NCI-H748 treated with DMSO at 0.1 percent for 48 hours (cell line): ENCODE results near the gene CYBA.
"Not testable (repeated sequence)": the region's sequence is repeated elsewhere in the genome, so short reads cannot be mapped to it uniquely, and the experiment has no call there.

Source experiments
- DNase-seq: peaks from one replicate; lab custom pipeline; 2025; lab: John Stamatoyannopoulos, UW

Gene CYBA

DNA sequence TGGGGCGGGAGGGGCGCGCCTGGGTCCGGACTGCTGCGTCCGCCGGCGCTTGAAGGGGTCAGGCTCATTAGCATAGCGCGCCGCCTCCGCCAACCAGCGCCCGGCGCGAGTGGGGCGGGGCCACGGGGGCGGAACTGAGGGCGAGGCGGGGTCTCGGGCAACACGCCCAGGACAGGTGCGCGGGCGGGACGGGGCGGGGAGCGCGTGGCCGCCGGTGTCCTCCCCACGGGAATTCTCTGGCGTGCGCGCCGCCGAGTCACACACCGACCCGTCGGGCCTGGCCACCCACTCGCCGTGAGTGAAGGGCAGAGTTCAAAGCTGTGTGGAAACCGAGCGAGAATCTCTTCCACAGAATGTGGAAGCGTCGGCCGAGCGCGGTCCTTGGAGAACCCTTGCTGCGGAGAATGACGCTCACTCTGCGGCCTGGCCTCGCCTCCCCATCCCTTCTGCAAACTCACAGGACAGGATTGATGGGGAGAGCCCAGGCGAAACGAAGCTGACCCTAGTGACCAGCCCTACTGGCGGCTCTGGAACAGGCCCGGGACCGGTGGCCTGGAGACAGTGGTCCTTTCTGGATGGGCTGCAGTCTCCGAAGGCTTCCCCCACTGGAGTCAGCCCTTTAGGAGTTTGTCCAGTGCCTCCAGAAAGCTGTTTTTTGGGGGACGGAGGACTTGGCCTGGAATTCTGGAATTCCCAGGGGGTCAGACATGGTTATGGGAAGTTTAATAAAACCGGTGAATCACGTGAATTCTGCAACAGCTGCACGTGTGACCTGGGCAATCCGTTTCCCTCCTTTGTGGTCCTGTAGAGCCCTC is 35.8 kb upstream of the CYBA start, which contains the start of gene SNAI3:
SNAI3 (minus strand) TSS at position 69 of the 815 bp plus-strand sequence. CDS start 101 bp downstream, outside the sequence.
- peak; percentile 37 for DNase-seq

DNA sequence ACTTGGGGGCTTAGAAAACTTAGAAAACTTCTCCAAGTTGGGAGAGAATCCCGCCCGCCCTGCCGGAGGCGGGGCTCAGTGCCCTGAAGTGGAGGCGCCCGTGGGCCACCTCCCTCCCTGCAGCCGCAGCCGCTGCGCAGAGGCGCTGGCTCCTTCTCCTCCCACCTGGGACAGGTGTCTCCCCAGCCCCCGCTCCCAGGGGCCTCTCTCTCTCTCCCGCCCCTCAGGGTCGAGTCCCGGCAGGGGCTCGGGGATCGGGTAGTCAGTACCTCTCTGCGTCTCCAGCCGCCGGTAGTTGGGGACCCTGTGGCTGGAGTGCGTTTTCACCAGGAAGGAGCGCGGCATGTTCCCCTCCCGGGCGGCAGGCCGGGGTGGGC is 35.2 kb upstream of the CYBA start:
- DNase-seq, result no peak

DNA sequence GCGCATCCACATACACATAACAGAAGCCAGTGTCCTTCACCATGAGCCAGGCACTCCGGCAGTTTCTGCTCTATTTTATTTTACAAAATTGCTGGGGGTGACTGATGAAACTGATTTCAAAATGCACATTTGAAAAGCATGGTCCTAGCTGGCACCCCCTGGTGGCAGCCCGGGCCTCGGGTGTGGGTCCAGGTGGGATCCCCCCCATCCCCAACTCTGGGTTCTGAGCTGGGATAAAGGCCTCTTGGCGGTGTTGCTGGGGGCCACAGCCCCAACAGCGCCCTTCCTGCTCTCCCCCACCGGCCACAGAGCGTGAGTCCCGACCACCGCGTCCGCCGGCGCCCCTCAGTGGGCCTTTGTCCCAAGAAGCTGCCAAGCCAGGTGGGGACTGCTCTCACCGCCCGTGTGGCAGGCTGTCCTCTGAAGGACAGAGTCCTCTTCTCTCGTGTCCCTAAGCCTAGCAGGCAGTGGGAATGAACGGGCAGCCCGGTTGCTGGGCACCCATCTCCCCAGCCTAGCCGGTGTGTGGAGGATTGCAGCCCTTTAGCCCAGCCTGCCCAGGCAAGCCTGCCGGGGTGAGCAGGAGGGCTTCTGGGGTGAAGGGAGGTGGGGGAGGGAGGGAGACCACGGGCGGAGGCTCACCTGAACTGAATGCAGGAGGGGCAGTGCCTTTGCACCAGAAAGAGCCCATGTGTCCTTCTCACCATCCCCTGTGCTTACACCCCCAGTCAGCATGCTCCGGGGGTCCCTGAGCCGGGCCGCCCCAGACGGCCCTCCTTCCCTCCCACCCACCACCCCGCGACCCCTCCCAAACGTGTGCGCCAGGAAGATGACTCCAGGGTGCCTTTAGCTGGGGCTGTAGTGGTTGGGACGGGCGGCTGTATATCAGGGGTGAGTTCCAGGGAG is 34.6 kb upstream of the CYBA start:
- DNase-seq, result no peak

DNA sequence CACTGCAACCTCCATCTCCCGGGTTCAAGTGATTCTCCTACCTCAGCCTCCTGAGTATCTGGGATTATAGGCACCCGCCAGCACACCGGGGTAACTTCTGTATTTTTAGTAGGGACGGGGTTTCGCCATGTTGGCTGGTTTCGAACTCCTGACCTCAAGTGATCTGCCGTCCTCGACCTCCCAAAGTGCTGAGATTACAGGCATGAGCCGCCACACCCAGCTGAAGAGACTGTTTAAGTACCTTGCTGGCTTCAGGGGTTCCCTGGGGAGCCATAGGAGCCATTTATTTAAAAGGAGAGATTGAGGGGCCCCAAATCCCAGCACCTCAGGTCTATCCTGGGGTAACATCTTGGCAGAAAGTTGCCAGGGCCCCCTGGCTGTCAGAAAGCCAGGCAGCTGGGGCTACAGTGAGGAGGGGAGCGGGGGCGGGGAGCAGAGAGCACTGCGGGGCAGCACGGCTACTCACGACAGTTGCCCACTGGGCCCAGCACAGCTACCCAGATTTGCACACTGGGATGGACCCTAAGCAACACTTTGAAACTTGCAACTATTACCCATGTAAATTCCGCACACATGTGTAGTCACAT is 33.8 kb upstream of the CYBA start:
- DNase-seq, result no peak

DNA sequence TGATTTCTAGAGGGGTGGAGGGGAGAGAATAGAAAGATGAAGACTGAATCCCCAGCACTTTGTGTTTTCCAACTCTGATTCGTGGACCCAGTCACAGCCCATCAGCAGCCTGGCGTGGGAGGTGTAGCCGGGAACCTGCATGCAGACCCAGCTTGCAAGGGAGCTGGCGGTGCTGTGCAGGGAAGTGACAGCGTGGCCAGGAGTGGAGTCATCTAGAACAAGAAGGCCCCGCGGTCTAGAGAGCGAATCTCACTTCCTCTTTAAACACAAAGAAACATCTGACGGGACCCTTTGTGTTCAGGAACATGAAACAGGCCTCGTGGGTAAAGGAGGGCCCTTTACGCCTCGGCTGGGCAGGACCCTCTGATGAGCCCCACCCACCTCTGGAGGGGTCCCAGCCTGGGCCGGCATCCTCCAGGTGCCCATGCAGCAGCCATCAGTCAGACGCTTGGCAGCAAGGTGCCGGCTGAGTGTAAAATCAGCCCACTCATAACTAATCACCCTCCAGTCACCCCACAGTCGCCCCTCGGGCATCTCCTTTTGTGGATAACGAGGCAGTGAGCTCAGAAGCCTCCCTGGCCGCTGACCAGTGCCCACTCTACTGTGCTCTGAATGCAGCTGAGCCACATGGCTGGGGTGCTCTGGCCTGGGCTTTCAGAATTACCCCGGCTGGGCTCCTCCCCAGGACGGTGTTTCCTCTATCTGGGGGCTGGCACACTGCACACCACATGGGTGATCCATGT is 31.0 kb upstream of the CYBA start:
- no peak for DNase-seq

DNA sequence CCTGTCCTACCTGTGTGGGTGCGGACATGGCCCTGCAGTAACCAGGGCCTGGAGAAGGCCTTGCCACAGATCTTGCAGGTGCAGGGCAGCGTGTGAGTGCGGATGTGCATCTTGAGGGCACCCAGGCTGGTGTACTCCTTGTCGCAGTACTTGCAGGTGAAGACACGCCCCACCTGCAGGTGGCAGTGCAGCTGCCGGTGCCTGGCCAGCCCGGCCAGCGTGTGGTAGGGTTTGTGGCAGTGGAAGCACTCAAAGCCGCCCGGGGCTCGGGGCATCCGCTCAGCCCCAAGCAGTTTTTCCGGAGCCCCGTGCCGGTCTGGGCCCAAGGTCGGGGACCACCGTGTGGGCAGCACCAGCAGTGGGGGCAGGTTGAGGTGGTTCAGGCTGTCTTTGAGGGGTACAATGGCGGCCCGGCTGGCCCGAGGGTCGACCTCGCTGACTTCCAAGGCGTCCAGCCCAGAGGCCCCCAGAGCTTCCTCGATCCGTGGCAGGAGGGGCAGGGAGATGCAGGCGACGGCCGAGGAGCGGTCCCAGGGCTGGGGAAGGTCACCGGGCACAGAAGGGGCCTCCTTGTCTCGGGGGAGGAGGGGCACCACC is 30.3 kb upstream of the CYBA start:
- no peak for DNase-seq

DNA sequence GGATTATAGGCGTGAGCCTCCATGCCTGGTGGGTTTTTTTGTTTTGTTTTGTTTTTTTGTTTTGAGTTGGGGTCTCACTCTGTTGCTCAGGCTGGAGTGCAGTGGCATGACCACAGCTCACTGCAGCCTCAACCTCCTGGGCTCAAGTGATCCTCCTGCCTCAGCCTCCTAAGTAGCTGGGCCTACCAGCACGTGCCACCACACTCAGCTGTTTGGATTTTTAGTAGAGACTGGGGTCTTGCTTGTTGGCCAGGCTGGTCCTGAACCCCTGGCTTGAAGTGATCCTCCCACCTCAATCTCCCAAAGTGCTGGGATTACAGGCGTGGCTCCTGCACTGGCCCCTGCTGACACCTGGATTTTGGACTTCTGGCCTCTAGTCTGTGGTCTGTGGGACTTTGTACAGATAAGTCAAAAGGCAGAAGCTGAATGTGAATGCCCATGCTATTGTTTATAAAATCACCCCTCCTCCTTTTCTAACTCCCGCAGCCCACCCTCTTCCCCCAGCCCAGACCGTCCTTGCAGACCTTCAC is 29.8 kb upstream of the CYBA start:
- DNase-seq, result no peak

DNA sequence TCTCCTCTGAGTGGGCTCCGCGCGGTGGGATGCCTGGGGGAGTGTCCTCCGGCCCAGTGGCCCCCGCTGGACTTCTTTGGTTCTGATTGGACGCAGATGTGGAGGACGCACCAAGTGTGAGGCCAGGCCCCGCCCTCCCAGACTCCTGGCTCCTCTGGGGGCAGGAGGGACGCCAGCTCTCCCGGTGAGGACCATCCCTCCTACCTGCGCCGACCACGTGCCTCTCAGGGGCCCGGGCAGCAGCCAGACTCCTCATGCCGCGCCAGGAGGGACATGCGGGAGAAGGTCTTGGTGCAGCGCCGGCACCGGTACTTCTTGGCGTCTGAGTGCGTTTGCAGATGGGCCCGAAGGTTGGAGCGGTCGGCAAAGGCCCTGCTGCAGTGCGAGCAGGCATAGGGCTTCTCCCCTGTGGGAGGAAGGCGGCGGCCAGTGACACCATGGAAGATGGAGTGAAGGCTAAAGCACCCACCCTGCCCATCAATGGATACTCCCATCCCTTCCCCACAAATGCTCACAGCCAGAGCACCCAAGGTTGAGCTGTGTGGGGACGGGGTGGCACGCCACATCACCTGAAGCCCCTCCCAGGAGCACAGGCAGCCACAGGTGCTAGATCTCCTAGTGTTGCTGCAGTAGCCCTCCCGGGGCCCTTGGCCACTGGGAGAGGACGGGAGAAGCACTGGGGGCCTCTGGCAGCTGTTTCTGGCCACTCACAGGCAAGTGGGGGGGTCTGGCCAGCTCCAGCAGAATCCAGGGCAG is 27.5 kb upstream of the CYBA start:
- DNase-seq, result no peak

DNA sequence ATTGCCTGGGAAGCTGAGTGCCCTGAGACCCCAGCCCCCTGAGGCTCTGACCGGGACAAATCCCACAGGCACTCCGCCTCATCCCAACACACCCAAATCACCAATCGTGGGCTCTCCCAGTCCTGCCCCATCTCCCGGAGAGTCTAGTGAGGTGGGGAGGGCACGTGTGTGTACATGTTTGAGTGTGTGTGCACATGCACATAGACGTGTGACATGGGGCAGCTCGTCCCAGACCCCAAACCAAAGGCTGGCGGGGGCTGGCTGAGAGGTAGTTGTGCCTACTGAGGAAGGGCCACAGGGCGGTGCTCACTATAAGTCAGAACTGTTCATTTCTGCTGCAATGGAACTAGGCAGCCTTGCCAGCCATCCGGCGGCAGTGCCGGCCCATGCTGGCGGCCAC is 26.9 kb upstream of the CYBA start:
- DNase-seq, result no peak

DNA sequence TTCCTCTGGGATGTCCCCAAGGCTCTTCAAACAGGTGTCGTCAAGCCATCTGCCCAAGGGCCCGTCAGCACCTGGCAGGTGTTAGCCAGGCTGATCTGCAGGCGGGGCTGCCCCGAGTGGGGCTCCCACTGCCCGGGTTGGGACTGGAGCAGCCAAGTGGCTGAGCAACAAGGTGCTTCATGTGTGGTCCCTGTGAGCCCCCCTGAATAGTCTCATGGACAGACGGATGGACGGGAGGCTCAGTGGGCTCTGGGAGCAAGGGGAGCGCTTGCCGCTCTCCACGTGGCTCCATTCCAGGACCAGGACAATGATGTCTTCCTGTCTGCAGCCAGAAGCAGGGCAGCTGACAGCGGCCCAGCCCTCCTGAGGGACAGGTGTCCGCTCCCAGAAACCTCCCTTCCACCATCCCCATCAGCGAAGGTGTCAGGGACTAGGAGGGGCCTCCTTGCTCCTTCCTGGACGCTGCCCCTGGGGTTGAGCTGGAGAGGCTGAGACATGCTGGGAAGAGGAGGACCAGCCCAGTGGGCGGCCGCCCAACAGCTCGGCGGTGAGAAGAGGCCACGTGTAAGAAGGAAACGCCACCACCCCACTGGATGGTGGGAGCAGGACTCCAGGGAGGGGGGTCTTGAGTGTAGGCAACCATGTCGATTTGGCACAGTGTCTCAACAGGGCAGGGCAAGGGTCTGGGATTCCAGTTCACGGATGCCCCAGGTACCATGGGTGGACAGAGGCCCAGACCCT is 25.8 kb upstream of the CYBA start:
- no peak for DNase-seq

DNA sequence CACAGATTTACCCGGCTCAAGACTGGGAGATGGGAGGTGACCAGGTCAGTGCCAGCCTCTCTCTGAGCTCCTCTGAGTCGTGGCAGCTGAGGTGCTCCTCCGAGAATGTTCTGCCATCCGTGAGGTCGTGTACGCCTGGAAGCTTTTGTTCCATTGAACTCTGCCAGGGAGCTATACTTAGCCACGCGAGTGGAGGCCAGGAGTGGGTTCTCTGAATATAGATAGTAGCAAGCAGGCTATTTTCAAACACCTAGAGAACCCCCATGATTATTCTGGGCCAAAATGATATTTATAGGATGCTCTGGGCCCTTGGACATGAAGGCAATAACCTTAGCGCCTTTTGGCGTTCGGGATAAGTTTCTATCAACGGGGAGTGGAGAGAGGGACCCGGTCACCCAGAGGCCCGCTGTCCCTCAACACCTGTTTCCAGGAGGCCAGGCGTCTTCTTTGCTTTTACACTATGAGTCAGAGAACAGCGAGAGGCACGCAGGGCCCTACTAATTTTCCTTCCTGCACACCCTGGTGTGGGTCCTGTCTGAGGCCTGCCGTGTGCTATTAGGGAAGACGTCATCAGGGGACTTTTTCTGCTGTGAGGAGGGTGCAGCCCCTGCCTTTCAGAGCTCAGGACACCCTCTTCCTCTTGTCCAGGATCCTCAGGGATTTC is 23.0 kb upstream of the CYBA start:
- DNase-seq, result no peak

DNA sequence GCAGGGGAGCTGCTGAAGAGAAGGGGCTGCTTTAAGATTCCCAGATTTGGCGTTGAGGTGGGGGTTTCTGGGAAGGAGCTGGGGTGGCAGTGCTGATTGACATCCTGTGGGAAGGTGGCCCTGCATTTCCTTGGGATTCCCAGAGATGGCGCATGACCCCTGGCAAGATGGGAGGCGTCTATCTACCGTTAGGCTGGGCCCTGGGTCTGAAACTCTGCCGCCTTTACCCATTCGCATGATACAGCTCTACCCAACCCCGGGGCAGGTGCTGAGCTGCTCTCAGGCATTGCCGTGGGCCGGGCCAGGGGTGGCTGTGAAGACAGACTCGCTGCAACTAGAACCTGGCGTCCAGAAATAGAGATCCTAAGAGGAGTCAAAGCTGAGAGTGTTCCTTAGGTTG is 21.9 kb upstream of the CYBA start:
- DNase-seq, result no peak

DNA sequence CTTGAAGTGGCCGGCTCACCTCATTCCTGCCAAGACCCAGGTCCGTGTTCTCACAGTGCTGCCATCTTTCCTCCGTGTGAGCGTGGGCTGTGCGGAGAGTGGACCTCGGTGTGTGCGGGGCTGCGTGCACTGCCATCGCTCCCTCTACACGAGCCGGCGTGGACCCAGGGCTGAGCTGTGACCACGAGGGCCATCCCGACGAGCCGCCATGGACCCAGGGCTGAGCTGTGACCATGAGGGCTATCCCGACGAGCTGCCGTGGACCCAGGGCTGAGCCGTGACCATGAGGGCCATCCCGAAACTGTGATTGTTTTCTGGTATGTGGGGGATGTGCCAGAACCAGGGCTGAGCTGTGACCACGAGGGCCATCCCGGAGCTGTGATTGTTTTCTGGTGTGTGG is 21.0 kb upstream of the CYBA start:
- no peak for DNase-seq

DNA sequence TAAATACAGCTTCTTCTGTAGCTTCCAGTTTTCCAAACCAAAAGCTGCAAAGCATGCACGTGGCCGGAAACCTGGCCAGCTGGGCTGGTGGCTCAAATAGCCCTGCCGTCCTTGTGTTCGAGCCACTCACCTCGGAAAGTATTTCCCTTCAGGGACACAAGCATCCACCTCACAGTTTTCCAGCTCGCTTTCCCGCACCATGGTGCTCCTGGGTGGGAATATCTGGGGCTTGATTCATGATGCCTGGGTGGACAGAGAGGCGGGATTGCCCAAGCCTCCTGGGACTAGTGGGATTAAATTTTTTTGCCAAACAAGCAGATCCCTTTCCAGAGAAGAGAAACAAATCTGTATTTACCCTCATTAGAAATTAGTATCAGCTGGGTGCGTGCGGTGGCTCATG is 19.1 kb upstream of the CYBA start:
- DNase-seq, result no peak

DNA sequence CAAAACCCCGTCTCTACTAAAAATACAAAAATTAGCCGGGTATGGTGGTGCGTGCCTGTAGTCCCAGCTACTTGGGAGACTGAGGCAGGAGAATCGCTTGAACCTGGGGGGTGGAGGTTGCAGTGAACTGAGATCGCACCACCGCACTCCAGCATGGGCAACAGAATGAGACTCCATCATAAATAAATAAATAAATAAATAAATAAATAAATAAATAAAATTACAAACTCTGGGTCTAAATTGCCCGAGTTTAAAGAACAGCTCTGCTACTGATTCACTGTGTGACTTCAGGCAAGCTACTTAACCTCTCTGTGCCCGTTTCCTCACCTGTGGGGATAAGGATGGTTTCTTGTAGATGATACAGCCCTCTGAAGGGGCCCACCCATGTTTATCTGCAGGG is 18.6 kb upstream of the CYBA start:
- not testable (repeated sequence) for DNase-seq

DNA sequence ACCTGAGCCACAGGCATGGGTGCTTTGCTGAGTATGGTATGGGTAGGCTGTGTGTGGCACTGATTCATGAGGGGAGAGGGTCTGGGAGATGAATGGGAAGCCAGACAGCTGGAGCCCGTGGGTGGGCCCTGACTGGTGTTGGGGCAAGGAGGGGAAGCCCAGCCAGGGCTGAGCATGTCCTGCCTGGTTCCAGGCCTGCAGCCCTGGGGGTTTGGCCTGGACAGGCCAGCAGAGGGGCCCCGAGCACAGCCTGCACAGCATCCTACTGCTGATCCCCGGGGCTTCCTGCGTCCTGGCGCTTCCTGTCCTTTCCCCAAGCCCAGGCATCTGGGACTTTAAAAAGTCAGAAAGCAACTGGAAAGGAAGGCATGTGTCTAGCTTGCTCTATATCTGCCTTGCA is 16.6 kb upstream of the CYBA start:
- DNase-seq, result no peak

DNA sequence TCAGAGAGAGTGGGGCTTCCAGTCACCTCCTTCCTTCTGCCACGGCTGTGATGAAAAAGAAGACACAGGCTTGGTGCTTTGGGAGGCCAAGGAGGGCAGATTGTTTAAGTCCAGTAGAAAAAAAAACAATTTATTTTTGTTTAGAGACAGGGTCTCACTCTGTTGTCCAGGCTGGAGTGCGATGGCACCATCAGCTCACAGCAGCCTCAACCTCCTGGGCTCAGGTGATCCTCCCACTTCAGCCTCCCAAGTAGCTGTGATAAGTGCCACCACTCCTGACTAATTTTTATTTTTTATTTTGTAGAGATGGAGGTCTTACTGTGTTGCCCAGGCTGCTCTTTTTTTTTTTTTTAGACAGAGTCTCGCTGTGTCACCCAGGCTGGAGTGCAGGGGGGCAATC is 14.7 kb upstream of the CYBA start:
- DNase-seq, result no peak

DNA sequence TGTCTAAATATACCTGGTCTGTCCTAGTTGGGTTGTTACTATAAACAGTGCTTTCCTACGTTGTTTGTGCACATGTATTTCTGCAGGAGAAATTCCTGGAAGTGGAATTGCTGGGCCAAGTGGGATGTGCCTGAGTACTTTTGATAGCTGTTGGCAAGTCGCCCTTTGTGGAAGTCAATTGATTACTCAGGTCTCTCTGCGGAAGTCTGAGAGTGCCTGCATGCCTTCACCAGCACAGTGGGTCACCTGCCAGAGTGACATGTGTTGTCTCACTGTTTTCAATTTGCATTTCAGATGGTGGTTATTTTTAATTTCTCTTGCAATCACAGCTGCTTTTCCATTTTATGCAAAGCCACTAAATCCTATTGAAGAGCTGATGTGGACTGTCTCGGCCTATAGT is 14.3 kb upstream of the CYBA start:
- DNase-seq, result no peak

DNA sequence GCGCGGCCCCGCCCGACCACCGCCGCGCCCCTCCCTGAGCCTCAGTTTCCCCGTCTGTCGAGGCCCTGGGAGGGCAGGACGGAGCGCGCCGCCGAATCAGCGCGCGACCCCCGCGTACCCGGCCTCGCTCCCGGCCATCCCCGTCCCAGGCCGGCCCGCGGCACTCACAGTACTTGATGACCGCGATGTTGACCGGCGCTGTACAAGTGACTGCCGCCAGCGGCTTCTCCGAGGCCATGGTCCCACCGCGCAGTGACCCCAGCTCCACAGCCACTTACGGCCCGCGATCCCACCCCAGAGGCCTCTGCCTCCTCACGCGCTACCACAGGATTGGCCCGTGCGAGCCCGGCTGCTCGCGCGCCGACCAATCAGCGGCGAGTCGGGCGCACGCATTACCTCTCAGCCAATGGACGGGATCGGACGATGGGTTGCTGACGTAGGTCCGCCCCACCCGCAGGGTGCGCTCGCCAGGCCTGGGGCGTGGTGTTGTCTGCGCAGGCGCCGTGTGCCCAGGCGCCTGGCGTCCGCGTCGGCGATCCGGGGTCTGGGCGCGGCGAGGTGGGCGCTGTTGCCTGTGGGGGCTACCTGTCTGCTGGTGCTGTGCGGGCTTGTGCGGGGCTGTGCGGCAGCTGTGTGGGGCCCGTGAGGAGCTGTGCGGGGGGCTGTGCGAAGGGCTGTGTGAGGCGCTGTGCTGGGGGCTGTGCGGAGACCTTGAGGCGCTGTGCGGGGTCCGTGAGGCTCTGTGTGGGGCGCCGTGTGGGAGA is 12.2 kb upstream of the CYBA start, which contains the start of gene MVD:
MVD (minus strand) TSS at position 249 of the 764 bp plus-strand sequence; CDS start at position 238, 11 bp downstream.
- DNase-seq, result peak; percentile 85
